ENCODE measurements around the gene MINAR2.
A peak's percentile ranks its signal among the peaks of the same experiment; 100 is the strongest.

MINAR2 gene

DNA sequence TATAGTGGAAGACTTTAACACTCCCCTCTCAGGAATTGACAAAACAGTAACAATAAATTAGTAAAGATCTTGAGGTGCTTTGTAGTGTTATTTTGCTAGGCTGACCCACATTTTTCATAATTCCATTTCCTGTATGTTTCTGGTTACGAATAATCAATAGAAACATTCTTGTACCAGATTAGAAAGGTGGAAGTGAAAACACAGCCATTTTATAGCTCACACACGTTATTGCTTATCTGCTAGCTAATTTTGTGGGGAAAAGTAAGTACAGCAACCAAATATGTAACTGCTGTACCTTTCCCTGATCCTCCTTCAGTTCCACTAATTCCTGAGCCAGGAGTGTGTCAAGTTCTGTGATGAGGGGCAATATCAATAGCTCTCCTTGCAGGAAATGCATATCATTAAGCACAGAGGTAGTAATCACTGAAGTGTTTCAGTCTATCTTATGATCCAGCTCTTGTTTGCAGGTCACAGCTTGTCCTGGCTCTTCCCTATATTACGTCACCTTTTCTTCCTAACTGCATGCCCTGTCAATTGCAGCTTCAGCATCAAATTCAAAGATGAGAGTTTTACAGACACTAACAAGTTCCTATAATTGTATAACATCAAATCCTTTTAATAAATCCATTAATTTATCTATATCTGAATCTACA, 59.4 kb downstream of the MINAR2 start:
- TF ChIP-seq, protein P1, sequence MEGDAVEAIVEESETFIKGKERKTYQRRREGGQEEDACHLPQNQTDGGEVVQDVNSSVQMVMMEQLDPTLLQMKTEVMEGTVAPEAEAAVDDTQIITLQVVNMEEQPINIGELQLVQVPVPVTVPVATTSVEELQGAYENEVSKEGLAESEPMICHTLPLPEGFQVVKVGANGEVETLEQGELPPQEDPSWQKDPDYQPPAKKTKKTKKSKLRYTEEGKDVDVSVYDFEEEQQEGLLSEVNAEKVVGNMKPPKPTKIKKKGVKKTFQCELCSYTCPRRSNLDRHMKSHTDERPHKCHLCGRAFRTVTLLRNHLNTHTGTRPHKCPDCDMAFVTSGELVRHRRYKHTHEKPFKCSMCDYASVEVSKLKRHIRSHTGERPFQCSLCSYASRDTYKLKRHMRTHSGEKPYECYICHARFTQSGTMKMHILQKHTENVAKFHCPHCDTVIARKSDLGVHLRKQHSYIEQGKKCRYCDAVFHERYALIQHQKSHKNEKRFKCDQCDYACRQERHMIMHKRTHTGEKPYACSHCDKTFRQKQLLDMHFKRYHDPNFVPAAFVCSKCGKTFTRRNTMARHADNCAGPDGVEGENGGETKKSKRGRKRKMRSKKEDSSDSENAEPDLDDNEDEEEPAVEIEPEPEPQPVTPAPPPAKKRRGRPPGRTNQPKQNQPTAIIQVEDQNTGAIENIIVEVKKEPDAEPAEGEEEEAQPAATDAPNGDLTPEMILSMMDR (IDR thresholded peaks at IDR 0.05; ENCODE audit: insufficient read depth, low read depth, low read length, missing control alignments) = no peak
- DNase-seq (ENCODE audit: low read depth) = peak; percentile 85
- H3K4me3 ChIP-seq (ENCODE audit: low read length) = no peak overlapping the region
